GM18520 (cell line): ENCODE results near the gene MCEMP1.

Experiments
- ATAC-seq: cut with Tn5 transposase; IDR thresholded peaks from one replicate; pipeline ENCODE4 v1.9.1; 2021; ENCODE audit not compliant: unreplicated experiment

The MCEMP1 gene

DNA sequence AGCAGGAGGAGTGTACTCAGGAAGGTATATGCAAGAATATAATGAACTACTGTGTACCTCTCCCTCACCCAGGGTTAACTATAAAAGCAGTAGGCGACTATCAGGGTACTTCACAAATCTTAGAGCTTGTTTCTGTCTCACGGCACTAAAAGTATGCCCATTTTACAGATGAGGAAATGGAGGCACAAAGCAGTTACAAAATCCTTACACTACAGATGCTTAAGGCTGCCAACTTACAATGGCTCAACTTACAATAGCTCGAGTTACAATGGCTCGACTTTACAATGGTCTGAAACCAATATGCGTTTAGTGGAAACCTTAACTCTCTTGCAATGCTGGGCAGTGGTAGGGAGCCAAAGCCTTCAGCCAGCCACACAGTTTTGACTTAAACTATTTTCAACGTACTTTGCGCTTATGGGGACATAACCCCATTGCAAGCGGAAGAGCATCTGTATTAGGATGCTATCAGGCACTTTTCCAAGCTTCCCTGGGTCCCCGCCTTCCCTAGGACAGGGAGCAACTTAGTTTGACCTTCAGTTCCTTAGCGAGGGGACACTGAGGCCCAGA lies 20.9 kb downstream of the MCEMP1 start:
- no peak for ATAC-seq

DNA sequence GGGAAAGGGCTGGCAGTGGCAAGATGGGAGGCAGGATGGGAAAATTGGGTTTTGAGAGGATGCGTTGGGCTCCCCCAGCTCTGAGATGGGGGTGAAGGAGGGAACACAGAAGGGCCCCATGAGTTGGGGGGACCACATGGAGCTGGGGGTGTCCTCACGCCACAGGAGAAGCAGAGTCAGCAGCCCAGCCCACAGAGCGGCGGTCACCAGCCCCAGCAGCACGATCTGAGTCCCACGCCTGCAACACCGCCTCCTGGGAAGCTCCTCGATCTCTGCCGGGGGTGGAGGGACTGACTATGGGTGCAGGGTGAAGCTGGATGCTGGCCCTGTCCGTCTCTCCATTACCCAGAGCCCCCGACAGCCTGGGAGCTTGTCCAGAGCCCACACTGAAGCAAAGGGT lies 21.7 kb downstream of the MCEMP1 start:
- ATAC-seq: no peak

DNA sequence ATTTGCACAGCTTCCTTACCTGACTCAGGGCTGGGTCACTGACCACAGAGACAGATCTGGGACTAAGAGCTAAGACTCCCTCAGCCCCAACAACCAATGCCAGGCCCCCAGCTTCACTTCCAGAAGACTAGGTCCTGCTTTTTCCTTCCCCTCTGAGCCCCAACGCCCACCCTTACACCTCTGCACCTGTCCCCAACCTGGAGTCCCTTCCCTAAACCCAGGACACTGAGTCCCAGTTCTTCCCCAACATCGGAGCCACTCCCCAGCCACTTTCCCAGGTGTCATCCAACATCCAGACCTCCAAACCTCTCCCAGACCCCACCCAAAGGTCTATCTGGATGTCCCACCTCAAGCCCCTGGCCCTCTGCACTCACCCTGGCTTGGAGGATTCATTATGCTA lies 22.1 kb downstream of the MCEMP1 start:
- no peak for ATAC-seq

DNA sequence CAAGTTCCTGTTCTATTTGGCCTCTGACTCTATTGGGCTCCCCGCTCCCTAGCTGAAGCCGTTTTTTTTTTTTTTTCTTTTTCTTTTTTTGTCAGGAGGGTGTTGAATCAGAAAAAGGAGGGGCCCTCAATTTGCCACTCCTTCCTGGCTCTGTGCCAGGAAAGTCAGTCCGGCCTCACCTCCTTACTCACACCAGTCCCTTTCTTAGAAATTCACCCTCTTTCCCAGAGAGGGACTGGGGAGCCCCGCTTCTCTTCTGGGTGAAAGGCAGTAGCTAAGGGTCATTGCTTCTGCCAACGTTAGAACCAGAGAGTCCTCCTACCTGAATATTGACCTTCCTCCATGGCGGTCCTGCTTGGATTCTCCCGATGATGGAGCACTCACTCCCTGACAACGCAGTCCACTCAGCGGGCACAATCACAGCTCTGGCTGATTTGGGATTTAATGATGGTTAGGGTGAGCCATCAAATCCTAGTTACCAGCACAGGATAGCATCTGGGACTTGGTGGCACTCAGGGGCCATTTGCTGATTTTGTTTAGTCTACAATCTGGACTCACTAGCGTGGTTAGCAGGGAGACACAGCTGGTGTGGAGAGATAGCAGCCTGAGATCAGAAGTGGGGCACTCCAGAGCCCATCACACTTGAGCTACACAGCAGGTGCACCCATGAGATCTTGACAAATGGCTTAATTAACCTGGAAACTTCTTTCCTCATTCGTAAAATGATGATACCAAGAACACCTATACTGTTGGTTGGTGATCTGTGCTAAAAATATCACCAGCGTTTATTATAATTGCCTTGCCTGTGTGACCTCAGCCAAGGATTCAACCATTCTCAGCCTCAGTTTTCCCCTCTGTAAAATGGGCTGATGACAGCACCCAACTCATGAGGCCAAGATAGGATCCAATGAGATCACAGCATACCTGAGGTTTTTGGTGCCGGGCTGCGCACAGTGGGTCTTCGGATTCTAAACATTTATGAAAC lies 22.8 kb downstream of the MCEMP1 start:
- no peak for ATAC-seq

DNA sequence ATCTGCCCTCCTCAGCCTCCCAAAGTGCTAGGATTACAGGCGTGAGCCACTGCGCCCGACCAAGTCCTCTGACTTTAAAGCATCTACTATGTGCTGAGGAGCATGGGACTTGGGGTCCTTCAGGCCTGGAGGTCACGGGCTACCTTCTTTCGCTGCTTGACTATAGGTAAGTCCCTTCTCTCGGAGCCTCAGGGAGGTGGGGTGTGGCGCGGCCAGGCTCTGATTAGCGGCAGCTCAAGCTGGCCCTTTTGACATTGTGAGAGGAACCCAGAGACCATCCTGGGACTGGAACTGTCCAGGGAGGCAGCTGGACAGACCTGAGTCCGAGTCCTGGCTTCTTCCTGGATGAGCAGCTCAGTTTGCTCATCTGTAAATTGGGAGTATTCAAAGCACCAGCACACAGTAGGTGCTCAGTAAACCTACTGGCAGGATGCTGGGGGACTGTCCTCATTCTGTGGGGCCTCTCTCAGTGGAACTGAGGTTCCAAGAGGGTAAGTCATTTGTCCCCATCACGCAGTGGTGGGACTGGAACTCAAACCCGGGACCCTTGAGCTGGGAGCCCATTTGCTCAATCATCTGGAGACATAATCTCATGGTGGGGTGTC lies 24.3 kb downstream of the MCEMP1 start:
- ATAC-seq: no peak

DNA sequence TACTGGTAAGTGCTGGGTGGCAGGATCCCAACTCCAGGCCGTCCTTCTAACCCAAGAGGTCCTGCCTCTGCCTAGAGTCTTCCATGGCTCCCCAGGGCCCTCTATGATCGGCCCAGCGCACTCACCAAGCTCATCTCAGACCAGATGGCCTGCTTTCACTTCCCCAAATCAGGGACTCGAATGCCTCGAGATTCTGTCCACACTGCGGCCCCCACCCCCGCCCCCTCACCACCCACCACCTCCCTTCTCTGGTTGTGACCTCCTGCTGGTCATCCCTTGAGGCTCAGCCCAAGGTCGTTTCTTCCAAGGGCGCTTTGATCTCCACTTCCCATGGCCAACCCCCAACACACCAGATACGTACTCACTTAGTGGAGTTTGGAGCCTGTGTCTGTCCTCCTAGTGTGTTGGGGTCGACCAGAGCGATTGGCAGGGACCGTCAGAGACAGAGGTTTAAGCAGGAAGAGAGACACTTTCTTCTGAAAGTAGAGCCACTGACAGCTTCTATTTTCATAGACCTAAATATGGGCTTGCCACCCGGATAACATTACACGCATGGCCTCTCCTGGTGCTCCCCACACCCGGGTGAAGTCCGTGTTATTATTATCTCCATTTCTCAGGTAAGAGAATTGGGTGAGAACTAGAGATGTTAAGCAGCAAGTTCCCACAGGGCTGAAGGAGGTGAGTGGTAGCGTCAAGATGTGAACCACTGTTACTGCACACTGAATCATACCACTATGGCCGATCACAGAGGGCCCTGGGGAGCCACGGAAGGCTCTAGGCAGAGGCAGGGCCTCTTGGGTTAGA lies 25.0 kb downstream of the MCEMP1 start, which contains the start of gene FCER2:
FCER2 (minus strand) TSS at position 478 of the 804 bp plus-strand sequence. CDS start 2,371 bp downstream, outside the sequence.
- ATAC-seq: peak; percentile 47

DNA sequence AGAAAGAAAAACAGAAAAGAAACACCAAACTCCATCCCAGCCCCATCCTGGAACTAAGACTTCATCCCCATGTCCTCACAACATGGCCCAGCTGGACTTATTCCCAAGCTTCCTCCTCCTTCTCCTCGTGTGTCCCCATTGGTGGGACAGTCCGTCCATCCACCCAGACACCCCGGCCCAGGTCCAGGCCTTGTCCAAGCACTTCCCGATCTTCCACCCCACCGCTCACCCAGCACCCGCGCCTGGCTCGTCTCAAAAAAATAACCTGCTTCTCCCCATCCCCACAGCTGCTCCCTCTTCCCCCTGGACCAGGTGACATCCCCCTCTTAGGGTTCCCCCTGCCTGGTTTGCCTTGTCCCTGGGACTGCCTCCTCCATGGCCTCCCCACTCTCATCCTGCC lies 26.4 kb downstream of the MCEMP1 start:
- ATAC-seq: no peak

DNA sequence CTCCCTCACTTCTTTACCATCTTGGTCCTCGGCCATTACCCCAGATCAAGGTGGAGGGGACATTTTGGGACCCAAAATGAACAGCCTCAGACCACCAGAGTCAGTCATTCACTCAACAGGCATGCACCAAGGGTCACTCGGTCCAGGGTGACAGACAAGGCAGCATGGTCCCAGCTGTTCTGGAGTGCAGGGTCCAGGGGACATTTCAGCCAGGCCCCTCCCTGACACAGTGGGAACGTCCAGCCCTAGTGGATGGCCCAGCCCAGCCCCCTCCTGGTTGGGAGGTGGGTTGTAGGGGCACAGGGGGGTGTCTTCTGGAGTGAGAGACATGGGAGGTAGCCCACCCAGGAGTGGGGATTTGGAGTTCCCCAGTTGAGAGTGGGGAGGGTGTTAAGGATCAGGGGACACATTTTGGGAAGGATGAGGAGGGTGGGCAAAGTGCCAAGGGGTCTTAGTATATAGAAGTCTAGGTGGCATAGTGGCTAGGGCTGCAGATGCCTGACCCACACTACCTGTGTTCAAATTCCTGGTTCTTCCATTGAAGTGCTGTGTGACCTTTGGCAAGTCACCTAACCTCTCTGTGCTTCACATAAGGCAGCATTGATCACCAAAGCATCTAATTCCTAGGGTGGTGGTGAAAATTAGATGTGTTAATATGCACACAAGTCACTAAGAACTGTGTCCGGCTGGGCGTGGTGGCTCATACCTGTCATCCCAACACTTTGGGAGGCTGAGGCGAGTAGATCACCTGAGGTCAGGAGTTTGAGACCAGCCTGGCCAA lies 27.6 kb downstream of the MCEMP1 start:
- no peak for ATAC-seq

DNA sequence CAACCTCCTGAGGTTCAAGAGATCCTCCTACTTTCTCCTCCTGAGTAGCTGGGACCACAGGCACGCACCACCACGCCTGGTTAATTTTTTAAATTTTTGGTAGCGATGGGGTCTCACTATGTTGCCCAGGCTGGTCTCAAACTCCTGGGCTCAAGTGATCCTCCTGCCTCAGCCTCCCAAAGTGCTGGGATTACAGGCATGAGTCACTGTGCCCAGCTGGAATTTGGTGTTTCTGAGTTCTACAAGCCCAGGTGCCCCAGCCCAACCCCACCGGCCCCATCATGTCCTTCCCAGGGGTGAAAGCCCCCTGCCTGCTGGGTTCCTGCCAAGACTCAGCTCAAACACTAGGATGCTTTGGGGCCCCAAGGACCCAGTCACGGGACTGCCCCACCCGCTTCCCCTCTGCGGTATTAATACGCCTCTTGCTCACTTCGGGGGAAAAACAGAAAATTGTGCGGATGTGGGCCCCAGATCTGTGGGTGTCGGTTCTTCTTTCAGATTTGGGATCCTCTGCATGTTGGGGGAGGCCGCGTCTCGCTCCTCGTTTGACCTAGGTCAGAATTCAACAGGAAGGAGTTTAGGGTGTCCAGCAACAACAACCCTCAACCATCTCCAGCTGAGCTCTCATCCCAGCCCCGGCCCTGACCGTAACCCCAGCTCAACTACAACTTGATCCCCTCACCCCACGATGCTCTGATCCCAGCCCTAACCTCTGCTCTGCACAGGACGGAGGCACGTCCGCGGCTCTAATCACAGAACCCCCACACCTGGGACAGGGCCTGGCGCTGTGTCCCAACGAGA lies 28.7 kb downstream of the MCEMP1 start:
- no peak for ATAC-seq

DNA sequence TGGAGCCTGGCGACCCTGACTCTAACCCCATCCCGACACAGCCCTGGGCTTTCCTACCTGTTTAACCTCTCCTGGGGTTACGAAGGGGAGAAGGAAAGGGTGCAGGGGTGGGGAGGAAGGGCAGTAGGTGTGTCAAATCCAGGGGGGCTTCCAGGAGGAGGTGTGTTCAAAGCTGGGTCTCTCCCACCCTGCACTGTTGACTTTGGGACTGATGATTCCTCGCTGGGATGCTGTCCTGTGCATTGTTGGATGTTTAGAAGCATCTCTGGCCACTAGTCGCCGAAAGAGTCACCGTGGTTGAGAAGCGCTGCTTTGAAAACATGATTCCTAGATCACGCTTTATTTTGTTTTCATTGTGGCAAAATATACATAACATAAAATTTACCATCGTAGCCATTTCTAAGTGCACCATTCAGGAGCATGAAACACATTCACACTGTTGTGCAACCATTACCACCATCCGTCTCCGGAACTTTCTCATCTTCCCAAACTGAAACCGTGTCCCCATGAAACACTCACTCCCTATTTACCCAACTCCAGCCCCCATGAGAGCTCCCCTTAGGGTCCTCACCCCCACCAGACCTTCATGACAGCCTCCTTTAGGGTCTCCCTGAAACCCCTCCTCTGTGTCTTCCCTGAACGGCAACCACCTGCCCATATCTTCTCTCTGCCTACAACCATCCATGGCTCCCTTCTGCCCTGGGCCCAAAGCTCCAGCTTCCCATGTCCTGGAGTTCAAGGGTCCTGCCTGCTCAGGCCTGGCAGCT lies 29.5 kb downstream of the MCEMP1 start:
- no peak for ATAC-seq

DNA sequence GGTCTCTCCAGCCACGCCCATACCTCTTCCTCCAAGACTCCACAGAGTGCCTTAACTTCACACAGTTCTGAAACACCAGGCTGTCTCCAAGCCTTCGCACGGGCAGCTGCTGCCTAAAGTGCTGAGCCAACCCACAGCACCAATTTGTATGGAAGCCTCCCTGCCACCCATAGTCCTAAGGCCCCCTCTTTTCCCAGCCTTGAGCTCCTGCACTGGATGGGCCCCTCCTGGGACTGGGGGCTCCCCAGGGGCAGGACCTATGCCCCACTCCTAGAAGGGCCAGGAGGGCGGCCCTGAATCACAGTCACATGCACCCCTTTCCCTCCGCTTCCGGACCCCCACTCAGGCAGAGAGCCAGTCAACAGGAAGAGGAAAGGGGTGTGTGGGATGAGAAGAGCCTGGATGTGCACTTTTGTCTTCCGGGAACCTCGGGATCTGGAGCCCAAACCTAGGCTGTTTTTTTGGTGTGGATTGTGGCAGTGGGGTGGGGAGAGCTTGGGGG lies 30.1 kb downstream of the MCEMP1 start:
- no peak for ATAC-seq

DNA sequence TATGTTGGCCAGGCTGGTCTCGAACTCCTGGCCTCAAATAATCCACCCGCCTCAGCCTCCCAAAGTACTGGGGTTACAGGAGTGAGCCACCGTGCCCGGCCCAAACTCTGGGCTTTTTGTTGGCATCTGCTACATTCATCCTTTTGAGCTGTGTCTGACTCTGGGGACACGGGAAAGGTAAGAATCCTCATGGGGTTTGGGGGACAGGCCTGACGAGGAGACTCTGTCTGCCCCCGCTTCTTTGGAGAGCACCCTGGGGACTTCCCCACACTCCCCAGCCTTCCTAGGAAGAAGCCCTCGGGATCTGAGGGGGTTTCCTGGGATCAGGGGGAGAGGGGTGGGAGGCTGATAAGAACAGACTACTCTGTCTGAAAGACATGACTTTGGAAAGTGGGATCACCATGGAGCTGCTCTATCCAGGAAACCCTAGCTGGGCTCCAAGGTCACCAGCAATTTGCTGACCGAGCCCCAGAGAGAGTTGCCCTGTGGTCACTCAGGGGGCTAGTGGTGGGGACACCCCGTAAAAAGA lies 33.1 kb downstream of the MCEMP1 start:
- no peak for ATAC-seq

DNA sequence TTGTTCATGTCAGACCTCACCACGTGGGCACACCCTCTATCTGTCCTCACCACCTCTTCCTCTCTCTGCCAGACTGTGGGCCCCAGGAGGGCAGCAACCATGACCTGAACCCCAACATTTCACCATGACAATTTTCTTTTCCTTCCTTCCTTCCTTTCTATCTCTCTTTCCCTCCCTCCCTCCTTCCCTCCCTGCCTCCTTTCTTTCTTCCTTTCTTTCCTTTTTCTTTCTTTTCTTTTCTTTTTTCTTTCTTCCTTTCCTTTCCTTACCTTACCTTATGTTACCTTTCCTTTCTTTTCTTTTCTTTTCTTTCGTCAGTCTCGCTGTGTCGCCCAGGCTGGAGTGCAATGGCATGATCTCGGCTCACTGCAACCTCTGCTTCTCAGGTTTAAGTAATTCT lies 33.7 kb downstream of the MCEMP1 start:
- ATAC-seq: no peak

DNA sequence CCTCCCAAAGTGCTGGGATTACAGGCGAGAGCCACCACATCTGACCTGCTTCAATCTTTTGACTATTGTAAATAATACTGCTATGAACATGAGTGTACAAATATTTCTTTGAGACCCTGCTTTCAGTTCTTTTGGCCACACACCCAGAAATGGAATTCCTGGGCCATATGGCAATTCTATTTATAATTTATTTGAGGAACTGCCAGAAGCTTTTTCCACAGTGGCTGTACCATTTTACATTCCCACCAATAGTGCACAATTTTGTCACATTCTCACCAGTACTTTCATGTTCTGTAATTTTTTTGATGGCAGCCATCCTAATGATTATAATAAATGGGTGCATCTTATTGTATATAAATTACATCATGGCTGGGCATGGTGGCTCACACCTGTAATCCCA lies 38.8 kb downstream of the MCEMP1 start:
- ATAC-seq: no peak

DNA sequence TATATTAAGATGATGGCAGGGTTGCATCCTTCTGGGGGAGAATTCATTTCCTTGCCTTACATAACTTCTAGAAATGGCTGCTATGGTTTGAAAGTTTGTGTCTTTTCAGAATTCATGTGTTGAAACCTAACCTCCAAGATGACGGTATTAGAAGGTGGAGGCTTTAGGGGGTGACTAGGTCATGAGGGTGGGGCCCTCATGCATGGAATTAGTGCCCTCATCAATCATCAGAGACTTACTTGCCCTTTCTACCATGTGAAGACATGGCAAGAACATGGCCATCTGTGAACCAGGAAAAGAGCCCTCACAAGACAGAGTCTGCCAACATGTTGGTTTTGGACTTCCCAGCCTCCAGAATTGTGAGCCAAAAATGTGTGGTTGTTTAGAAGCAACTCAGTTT lies 39.9 kb downstream of the MCEMP1 start:
- ATAC-seq: no peak

DNA sequence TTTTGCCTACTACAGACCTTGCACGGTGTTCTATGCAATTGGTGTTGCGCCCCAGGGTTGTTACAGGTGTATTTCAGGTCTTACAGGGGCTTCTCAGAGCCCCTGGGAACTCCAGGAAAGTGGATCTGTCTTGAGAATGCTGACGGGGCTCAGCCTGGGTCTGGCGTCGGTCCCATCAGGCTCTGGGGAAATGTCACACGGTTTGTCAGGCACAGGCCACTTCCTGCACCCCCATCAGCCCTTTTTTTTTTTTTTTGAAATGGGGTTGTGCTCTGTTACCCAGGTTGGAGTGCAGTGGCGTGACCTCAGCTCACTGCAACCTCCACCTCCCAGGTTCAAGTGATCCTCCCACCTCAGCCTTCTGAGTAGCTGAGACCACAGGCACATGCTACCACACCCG lies 41.8 kb downstream of the MCEMP1 start:
- no peak for ATAC-seq

DNA sequence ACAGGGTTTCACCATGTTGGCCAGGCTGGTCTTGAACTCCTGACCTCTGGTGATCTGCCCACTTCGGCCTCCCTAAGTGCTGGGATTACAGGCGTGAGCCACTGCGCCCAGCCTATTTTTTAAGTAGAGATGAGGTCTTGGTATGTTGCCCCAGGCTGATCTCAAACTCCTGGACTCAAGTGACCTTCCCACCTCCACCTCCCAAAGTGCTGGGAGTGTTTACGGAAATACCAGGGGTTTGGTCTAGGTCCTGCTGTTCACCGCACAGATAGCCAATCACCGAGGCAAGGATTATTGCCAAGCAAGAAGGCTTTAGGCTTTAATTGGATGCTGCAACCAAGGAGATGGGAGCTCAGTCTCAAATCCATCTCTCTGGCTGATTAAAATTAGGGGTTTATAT lies 43.5 kb downstream of the MCEMP1 start:
- ATAC-seq: no peak

DNA sequence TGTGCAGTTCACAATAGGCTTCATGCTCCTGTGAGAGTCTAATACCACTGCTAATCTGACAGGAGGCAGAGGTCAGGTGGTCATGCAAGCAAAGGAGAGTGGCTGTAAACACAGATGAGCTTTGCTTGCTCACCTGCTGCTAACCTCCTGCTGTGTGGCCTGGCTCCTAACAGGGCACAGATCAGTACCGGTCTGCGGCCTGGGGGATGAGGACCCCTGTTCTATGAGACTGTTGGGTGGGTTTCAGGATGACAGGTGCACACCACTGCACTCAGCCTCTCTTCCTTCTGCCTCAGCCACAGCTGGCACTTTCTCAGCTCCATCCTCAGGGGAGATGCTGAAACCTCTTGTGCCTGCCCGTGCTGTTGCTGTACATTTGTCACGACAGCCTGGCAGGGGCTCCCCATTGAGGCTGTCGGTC lies 45.4 kb downstream of the MCEMP1 start:
- ATAC-seq: no peak
